ENCODE data around the gene SEM1. TPM values are rescaled to one million over a fixed set of nuclear protein-coding genes. Genes with fewer than 3 reads are reported as not detected.

Gene SEM1
- total and polyA plus RNA-seq, 2 of the 4 experiments (the other 2 are of a cell fraction) = 17.2 to 38.0 TPM

GRCh38 chr7:96699219-96699871 lies 10.3 kb downstream of the SEM1 start:
- Histone ChIP-seq H4K20me1 (ENCODE audit: insufficient read depth, low read length) (peaks cover 43% of the 10 kb centered on the region), H3K9me1 (ENCODE audit: insufficient read depth, low read length) (0 out of 2 replicates have a peak, but pooled peaks cover 2% of the 10 kb centered on the region), H3K4me1 (ENCODE audit: control insufficient read depth, insufficient read depth, low read length) (no peaks in the 10 kb centered on the region; the same call in 1 of the 2 replicates), H4K91ac (ENCODE audit: insufficient read depth, low read depth, low read length) (no peak overlapping the region), H3K79me1 (ENCODE audit: low read depth in 1 of 2, low read length in 2 of 2) (peaks cover 13 to 33% of the 10 kb centered on the region in 2 experiments; a peak in 3 of 4 replicates), H2AK5ac (ENCODE audit: low read depth, low read length) (no peak overlapping the region), H3K4me3 (ENCODE audit: insufficient read depth, low read depth, low read length) (no peak overlapping the region), H2BK120ac (ENCODE audit: low read depth, low read length) (no peak overlapping the region), H3K14ac (replicated peaks; ENCODE audit: low read depth, low read length) (no peak overlapping the region), H3K4ac (ENCODE audit: low read depth, low read length) (no peak overlapping the region), H3K27me3 (ENCODE audit: control insufficient read depth, insufficient read depth, low read length) (no peaks in the 10 kb centered on the region), H2BK5ac (ENCODE audit: low read depth, low read length, poor library complexity, severe bottlenecking) (no peak overlapping the region), H4K5ac (ENCODE audit: low read depth, low read length) (no peak overlapping the region), H2AFZ (replicated peaks; ENCODE audit: low read length, poor library complexity) (no peak overlapping the region), H2BK20ac (ENCODE audit: low read depth, low read length) (no peak overlapping the region), H3K18ac (ENCODE audit: low read depth, low read length) (no peak overlapping the region), H4K8ac (ENCODE audit: low read depth in 2 of 2, low read length in 2 of 2) (no peak overlapping the region), H3K4me2 (ENCODE audit: low read depth, low read length) (no peak overlapping the region), H3K23ac (ENCODE audit: low read depth, low read length) (no peak overlapping the region), H3K27ac (ENCODE audit: insufficient read depth, low read length) (no peak overlapping the region), H3K9me3 (ENCODE audit: control insufficient read depth, insufficient read depth, low read length) (no peaks in the 10 kb centered on the region), H3K36me3 (ENCODE audit: control insufficient read depth, insufficient read depth, low read length) (peaks cover 2% of the 10 kb centered on the region; the same call in 1 of the 2 replicates), H2BK15ac (ENCODE audit: low read depth, low read length) (no peak overlapping the region), H3K56ac (ENCODE audit: extremely low read depth, insufficient read depth, low read length) (no peak overlapping the region), H2AK9ac (replicated peaks; ENCODE audit: low read depth, low read length, poor library complexity) (no peak overlapping the region), H3K9ac (ENCODE audit: low read depth, low read length) (no peak overlapping the region)
- ChIA-PET CTCF (no interaction called here), POLR2A (ENCODE audit: unreplicated experiment) (no interaction called here)
- no peak for ATAC-seq (ENCODE audit: low read depth)
- intact Hi-C loops (cut with micrococcal nuclease) (no loop called here), in situ Hi-C loops (cut with MboI; ENCODE audit: low sequenced_read_pairs) (no loop called here), dilution Hi-C loops (cut with HindIII; ENCODE audit: low sequenced_read_pairs, unreplicated experiment) (no loop called here)
- BruUV-seq (replicated peaks) = no TSS peak
- 100% methylated on average over 2 of the region's 4 CpGs; no CpG with 5 or more reads in 1 of the 2 experiments for whole genome bisulfite sequencing, 2 experiments (ENCODE audit: extremely low coverage in 2 of 2, insufficient read length in 1 of 2)
- TF ChIP-seq, protein P1, sequence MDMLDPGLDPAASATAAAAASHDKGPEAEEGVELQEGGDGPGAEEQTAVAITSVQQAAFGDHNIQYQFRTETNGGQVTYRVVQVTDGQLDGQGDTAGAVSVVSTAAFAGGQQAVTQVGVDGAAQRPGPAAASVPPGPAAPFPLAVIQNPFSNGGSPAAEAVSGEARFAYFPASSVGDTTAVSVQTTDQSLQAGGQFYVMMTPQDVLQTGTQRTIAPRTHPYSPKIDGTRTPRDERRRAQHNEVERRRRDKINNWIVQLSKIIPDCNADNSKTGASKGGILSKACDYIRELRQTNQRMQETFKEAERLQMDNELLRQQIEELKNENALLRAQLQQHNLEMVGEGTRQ (IDR thresholded peaks at IDR 0.05; ENCODE audit: low read depth, low read length) = no peak
- TF ChIP-seq RFX5 (IDR thresholded peaks at IDR 0.05; ENCODE audit: low read depth, low read length) = no peak
- TF ChIP-seq, protein P2, sequence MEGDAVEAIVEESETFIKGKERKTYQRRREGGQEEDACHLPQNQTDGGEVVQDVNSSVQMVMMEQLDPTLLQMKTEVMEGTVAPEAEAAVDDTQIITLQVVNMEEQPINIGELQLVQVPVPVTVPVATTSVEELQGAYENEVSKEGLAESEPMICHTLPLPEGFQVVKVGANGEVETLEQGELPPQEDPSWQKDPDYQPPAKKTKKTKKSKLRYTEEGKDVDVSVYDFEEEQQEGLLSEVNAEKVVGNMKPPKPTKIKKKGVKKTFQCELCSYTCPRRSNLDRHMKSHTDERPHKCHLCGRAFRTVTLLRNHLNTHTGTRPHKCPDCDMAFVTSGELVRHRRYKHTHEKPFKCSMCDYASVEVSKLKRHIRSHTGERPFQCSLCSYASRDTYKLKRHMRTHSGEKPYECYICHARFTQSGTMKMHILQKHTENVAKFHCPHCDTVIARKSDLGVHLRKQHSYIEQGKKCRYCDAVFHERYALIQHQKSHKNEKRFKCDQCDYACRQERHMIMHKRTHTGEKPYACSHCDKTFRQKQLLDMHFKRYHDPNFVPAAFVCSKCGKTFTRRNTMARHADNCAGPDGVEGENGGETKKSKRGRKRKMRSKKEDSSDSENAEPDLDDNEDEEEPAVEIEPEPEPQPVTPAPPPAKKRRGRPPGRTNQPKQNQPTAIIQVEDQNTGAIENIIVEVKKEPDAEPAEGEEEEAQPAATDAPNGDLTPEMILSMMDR (conservative IDR thresholded peaks at IDR 0.05; ENCODE audit: low read depth, low read length) = no peak
- TF ChIP-seq RAD21 (IDR thresholded peaks at IDR 0.05; ENCODE audit: low read length) = no peak
- no peak for TF ChIP-seq SMC3 (IDR thresholded peaks at IDR 0.05; ENCODE audit: low read depth, low read length)
- TF ChIP-seq MAFK (IDR thresholded peaks at IDR 0.05; ENCODE audit: low read depth, low read length) = no peak
- TF ChIP-seq POLR2A (IDR thresholded peaks at IDR 0.05; ENCODE audit: low read depth, low read length) = no peak
- no peak for TF ChIP-seq MAZ (IDR thresholded peaks at IDR 0.05; ENCODE audit: borderline replicate concordance, low read depth, low read length)
- TF ChIP-seq CHD1 (IDR thresholded peaks at IDR 0.05; ENCODE audit: low read depth, low read length) = no peak
- no peak for TF ChIP-seq BHLHE40 (IDR thresholded peaks at IDR 0.05; ENCODE audit: low read depth, low read length)
- TF ChIP-seq FOS (IDR thresholded peaks at IDR 0.05; ENCODE audit: low read depth, low read length) = no peak
- TF ChIP-seq CEBPB (IDR thresholded peaks at IDR 0.05; ENCODE audit: low read depth, low read length) = no peak
- no peak for TF ChIP-seq NFE2L2 (IDR thresholded peaks at IDR 0.05; ENCODE audit: low read depth, low read length)
- TF ChIP-seq RCOR1 (IDR thresholded peaks at IDR 0.05; ENCODE audit: insufficient replicate concordance, low read length) = no peak
- TF ChIP-seq ELK1 (IDR thresholded peaks at IDR 0.05; ENCODE audit: borderline replicate concordance, low read depth, low read length) = no peak
- TF ChIP-seq MXI1 (IDR thresholded peaks at IDR 0.05; ENCODE audit: borderline replicate concordance, low read depth, low read length) = no peak
- DNase-seq = no peak
